GM12864 (cell line): ENCODE results near the gene SMPD3.

ENCODE experiments used
- DNase-seq: peaks from one replicate; pipeline ENCODE4 v3.0.0-alpha.2; 2011; ENCODE audit warnings: low read depth
- H3K4me3 ChIP-seq: 2 replicates; pipeline ENCODE4 v1.5.1; 2011; ENCODE audit warnings: mild to moderate bottlenecking, low read depth, low read length, control low read depth
- TF ChIP-seq, protein P1 (sequence below): IDR thresholded peaks from 2 replicates; pipeline ENCODE4 v1.5.1; 2011; ENCODE audit warnings: low read depth, mild to moderate bottlenecking, moderate library complexity, low read length, control low read depth, inconsistent platforms; ENCODE audit errors: missing control alignments

The SMPD3 gene

DNA sequence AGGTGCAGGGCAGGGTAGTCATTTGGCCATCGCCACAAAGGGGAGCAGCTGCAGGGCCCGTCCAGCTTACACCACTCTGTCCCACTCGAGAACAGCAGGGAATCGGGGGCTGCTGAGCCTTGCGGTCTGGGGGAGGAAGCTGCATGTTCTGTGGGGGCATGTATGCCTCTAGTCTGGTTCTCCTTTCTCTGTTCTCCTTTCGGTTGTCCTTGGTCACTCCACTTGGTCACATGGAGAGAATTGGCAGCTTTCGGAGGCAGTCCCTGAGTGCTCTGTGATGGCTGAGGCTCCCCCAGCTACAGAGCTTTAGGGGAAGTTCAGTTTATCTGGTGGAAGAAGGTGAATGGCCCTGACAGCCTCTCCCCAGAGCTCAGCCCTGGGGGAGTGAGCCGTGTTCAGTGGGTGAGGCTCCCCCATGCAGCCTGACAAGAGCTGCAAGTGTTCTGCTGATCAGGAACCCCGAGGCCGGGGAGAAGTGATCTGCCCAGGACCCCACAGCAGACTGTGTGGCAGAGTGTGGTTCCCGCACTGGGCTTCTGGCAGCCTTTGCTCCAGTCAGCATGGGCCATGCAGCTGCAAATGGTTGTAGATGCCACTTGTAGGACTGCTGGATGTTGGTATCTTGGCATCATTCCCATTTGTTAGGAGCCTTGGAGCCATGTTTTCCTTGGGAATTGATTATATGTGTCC, 22.3 kb upstream of the SMPD3 start:
- H3K4me3 ChIP-seq: peak overlapping the region; percentile 37
- peak; percentile 92 for DNase-seq
- TF ChIP-seq, protein P1, sequence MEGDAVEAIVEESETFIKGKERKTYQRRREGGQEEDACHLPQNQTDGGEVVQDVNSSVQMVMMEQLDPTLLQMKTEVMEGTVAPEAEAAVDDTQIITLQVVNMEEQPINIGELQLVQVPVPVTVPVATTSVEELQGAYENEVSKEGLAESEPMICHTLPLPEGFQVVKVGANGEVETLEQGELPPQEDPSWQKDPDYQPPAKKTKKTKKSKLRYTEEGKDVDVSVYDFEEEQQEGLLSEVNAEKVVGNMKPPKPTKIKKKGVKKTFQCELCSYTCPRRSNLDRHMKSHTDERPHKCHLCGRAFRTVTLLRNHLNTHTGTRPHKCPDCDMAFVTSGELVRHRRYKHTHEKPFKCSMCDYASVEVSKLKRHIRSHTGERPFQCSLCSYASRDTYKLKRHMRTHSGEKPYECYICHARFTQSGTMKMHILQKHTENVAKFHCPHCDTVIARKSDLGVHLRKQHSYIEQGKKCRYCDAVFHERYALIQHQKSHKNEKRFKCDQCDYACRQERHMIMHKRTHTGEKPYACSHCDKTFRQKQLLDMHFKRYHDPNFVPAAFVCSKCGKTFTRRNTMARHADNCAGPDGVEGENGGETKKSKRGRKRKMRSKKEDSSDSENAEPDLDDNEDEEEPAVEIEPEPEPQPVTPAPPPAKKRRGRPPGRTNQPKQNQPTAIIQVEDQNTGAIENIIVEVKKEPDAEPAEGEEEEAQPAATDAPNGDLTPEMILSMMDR: no peak

GRCh38 chr16:68469796-68470460, 21.6 kb upstream of the SMPD3 start:
- peak overlapping the region; percentile 37 for H3K4me3 ChIP-seq
- TF ChIP-seq, protein P1: no peak
- DNase-seq: no peak

DNA sequence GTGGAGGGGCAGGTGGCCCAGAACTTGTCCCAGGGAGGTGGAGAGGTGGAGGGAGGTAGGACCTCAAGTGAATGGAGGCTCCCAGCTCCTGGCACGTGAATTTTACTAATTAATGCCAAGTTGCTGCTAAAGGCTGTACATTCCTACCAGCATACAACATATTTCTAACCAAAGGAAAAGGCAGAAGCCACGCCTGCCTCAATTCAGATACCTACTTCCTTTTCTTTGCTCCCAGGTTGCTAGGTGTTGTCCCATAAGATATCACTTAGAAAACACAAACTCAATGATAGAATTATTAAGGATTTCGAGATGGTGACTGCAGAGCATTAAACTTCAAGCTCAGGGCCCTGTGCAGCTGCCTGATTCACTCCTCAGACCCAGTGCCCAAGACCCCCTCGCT, 20.5 kb upstream of the SMPD3 start:
- no peak for DNase-seq
- TF ChIP-seq, protein P1: no peak
- H3K4me3 ChIP-seq: no peak overlapping the region

- H3K4me3 ChIP-seq: no peak overlapping the region
- TF ChIP-seq, protein P1: no peak
- no peak for DNase-seq
These were observed 17.9 kb upstream of the SMPD3 start for GRCh38 chr16:68466174-68466573.

DNA sequence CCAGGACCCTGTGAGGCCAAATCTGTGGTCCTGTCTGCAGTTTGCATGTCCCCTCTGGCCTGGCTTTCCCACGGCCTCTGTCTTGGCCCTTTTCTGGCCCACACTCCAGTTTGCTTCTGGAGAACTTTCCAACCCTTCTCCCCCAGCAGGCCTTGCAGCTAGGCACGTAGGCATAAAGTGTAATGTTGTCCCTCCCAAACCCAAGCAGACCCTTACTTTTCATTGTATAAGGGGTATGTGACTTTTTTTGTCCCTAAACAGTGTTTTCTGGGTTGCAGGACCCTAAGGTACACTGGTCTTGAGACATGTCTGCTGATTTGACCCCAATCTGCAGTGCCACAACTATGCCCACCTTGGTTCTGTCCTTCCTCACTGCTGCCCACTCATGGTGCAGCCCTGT, 15.6 kb upstream of the SMPD3 start:
- TF ChIP-seq, protein P1: no peak
- DNase-seq: no peak
- no peak overlapping the region for H3K4me3 ChIP-seq

DNA sequence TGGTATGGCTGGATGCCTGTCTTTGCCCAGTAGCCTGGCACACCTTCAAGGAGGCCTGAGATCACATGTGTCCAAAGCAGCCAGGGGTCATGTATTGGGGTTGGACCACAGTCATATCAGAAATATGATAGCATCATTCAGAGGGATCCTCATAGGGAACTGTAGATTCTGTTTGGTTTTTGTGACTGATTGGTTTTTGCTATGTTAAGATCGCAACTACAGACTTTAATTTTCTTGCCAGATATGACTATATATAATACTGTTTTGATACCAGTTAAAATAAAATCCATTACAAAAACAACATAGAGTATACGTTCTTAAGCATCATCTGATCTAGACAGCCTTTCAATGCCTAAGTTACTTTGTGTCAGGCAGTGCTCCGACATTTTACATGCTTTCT, 11.8 kb upstream of the SMPD3 start:
- no peak for DNase-seq
- TF ChIP-seq, protein P1: no peak
- H3K4me3 ChIP-seq: no peak overlapping the region

DNA sequence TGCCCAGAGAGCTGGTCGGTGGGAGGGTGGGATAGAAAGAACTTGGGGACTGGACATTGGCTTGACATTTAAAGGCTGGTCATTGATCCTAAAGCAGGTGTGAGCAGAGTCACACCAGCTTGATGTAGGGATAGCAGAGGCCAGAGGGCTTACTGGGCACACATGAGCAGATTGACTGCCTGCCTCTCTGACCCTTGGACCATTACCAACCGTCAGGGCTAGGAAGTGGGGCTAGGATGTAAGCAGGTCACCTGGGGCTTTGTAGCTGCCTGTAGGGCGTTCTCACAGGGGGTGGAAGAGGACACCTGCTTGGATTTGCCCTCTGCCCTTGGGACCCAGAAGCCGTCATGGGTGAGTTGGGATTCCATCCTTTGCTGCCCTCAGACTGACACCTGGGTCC, 11.1 kb upstream of the SMPD3 start:
- no peak for DNase-seq
- H3K4me3 ChIP-seq: no peak overlapping the region
- TF ChIP-seq, protein P1: no peak
